Stimulated activated CD4-positive, alpha-beta T cell treated with anti-CD3 and anti-CD28 coated beads, Interleukin-12 subunit alpha, Interleukin-12 subunit beta, amount 100 ng/mL, for 24 hours (primary cell): ENCODE results near the gene FRMD6.

Experiments used
- DNase-seq, 2 experiments: peaks; one replicate each; pipeline ENCODE4 v3.0.0-alpha.2; 2020; ENCODE audit warnings: low read depth in 2 of 2

FRMD6 gene

DNA sequence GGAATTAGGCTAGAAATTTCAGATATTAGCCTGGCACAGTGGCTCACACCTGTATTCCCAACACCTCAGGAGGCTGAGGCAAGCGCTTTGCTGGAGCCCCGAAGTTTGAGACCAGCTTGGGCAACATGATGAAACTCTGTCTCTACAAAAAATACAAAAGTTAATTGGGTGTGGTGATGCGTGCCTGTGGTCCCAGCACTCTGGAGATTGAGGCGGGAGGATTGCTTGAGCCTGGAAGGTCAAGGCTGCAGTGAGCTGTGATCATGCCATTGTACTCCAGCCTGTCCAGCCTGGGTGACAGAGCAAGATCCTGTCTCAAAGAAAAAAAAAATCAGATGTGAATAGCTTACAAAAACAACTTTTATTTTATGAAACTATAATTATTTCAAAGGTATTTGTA, 15.1 kb downstream of the FRMD6 start:
- DNase-seq: no peak

DNA sequence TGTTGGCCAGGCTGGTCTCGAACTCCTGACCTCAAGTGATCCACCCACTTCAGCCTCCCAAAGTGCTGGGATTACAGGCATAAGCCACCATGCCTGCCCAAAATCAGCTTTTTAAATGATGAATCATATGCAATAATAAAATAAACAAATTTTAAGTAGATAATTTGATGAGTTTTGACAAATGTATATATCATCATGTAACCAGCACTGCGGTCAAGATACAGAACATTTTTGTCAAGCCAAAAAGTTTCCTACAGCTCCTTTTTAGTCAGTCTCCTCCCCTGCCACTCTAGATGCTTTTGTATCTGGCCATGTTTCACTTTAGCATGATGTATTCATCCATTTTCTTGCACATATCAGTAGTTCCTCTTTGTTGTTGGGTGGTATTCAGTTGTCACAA, 17.2 kb downstream of the FRMD6 start:
- no peak for DNase-seq

DNA sequence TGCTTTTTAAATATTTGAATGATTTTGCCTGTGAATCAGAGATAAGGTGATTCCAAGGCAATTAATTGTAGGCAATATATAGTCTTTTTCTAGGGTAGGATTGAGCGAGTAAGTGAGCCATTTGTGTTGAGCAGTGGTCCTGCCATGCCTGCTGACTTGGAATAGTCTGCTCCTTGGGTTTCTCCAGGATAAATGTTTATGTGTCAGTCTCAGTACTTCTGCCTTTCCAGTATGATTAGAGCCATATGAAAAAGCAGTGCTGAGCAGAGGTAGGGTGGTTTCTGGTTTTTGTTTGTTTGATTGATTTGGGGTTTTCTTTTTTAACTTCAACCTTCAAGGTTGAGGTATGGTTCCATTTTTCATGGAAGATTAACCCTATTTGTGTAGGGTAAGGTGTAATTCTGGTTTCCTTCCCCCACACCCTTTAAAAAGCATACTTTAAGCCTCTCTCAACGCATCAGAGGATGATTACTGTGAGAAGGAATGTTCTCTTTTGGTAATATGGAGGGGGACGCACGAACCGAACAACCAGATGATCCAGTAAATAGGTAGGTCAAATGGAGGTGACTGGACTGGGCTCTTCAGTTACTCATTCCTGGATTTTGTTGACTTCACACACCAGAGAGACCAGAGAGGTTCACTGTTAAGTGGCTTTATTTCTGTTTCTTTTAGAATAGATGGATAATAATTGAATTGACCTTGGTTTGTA, 22.7 kb downstream of the FRMD6 start:
- no peak for DNase-seq

DNA sequence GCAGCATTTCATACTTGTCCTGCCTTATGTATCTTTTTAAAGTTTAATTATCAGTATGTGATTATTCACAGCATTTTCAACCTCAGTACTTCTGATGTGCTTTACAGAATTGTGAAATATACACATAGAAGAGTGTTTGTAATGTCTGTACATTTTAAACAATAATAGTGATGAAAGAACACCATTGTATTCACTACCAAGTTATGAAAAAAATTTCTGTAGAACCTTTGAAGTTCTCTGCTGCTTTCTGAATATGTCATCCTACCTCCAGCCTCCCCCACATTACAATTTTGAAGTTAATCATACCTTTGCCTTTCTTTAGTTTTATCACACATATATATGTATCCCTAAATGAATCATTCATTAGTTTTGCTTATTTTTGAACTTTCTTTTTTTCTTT, 24.8 kb downstream of the FRMD6 start:
- no peak for DNase-seq

DNA sequence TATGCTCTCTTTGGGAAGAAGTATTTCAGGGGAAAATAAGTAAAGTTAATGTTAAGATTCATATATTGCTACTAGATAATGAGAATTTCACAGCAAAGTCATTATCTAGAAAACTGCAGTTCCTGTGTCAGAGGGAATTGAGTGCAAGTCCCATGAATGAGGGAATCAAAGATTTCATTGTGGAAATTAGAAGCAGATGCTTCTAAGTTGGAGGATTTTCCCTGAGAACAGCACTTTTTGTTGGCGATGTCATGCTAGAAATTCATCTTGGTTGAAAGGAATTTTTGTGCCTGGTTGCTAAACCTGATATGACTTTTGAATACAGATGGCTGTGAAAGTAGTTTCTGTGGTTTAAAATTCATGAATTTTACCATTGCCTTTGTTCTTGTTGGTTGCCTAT, 25.6 kb downstream of the FRMD6 start:
- no peak for DNase-seq

DNA sequence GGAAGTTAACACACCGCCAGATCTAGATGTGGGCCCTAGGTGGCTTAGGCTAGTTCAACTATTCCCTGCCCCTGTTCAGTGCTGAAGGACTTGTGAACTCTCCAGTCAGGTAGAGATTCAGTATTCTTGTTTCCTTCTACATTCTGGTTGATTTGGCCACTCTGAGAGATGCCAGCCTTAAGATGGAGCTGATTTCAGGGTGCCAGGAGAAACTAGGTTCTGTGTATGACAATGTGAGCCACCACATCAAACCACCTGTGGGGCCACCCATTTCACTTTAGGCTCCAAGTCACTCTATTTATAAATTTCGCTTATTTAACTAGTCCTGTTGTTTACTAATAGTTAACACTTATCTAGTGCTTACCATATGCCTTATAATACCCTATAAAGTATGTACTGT, 26.0 kb downstream of the FRMD6 start:
- no peak for DNase-seq

DNA sequence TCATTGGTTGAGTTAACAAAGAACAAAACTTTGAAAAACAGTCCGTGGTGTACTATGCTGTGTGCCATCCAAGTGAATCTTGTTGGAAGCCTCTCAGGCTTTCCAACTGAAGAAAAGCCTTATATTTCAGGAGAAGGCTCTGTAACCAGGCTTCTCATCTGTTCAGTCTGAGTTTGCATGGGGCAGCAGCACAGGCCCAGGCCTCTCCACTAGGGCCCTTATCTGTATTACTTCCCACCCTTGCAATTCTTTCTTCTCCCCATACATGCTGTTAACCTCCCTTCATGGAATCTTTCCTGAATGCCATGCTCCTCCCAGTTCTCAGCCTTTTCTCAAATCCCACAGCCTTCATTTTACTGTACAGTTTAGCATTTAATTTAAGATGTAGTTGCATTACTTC, 28.3 kb downstream of the FRMD6 start:
- DNase-seq: no peak

DNA sequence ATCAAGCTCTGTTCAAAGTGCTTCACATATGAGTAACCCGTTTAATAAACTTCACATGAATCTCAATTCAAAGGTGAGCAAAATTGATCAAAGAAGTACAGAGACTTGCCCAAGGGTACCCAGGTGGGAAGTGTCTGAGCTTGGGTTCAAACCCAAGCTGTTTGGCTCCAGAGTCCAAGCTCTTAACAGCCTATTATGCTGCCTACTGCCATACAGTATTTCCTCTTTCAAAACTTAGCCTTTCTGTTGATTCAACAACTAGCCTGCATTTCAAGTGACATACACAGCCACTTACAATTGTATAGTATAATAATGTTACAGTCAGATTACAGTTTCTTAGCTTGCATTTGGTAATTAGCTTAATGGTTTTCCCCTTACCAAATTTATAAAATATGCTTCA, 29.7 kb downstream of the FRMD6 start:
- no peak for DNase-seq

DNA sequence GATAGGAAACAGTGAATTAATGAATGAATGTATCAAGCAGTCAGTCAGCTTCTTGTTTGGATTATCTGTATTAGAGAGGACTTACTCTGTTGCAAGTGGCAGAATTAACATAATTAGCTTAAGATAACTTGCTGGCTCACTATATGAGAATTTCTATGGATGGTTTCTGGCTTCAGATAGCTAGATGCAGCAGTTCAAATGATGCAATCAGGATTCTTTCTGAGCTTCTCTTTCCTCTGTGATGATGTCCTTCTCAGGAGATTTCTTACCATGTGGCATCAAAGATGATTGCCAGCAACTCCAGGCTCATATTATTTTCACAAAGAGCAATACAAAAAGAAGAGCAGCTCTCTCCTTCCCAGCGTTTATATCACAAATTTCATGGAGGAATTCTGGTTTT, 30.7 kb downstream of the FRMD6 start:
- no peak for DNase-seq

DNA sequence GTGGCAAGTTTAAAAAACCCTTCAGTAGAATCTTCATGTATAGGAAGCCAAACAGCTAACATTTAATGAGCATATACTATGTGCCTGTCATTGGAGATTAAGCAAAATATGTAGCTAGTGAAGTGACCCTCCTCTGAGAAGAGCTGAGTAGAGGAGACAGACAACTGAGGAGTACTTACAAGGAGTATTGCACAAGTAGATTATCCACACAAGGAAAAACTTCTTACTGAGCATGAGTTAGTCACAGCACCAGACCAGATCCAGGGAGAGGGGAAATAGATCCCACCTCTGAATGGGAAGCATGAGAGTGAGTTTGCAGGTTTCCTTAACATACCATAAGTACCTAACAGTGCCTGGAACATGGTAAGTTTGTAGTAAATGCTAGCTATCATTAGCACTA, 33.0 kb downstream of the FRMD6 start:
- no peak for DNase-seq

DNA sequence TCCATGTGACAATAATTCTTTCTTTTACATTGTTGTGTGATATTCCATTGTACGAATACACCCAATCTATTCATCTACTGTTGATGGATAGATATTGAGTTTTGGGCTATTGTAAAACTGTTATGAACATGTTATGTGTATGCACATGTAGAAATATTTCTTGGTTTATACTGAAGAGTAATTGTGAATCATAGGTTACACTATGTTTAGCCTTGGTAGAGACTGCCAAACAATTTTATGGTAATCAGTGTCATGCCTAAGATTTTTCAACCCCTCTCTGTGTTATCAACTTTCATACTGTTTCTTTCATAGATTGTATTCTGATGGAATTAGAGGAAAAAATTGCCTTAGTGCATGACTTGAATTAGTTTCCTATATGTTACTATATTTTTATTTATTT, 39.5 kb downstream of the FRMD6 start:
- no peak for DNase-seq

DNA sequence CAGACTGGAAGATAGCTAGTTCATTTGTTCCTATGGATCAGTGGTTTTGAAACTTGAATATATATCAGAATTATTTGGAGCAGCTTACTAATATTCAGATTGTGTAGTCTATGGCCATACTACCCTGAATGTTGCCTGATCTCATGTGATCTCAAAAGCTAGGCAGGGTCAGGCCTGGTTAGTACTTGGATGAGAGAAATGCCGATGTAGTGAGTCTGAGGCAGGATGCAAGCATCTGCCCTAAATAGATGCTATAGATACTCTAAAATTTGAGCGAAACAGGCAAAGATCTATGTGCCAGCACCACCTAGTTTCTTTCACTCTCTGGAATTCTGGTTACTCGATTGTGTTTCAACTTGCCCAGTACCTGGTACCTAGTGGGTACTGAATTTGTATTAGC, 40.9 kb downstream of the FRMD6 start:
- no peak for DNase-seq

DNA sequence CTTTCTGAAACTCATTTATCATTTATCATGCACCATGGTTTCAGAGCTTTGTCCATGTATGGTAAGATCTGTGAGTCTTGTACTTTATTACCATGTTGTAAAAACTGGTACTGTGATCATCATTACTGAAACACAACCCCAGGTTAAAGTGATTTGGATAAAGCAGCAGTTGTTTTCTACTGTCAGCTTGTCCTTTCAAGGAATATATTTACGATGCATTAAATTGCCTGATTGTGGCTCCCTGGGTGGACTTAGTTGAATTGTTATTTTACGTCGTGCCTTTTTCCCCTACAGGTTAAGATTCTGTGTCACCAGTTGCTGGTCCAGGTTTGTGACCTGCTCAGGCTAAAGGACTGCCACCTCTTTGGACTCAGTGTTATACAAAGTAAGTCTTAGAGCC, 46.1 kb downstream of the FRMD6 start:
- no peak for DNase-seq

DNA sequence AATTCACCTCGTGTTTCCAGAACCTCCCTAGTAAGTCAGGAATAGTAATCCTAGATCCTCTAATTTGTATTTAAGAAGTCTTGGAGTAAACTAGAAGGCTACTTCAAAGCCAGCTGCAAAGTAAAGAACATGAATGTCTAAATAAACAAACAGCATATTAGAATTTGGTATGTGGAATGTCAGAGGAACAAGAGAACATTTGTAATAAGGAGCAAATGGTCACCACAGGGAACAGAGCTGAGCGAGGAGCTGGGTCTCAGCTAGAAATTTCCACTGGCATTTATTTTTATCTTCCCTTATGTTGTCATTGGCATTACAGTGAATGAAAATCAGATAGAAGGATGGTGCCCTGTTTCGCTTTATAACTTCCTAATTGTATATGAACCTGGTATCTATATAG, 50.2 kb downstream of the FRMD6 start:
- no peak for DNase-seq

DNA sequence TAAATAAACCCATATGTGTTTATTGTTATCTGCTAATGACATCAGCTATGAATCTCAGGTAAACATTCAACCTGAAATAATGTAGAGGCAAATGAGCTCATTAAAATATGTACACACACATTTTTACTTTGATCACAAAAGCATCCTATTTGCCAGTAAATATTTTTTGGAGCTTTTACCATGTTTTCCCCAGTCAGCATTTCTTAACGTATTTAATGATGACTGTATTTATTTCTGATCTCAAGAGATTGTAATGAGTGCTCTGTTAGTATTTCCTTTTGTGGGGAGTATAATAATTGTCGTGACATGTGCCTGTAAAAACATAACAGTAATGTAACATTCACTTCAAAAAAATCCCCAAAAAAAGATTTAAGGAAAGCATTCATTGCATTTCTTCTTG, 52.1 kb downstream of the FRMD6 start:
- DNase-seq: no peak

DNA sequence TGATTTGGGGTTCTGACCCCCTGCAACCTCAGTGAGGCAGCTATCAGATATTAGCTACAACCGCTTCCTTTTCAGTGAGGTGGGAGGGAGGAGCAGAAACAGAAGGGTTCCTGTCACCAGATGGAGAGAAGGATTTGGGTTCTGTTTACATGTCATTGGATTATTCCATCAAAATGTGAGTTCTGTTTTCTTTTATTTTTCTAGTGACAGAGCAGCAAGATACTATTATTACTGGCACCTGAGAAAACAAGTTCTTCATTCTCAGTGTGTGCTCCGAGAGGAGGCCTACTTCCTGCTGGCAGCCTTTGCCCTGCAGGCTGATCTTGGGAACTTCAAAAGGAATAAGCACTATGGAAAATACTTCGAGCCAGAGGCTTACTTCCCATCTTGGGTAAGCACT, 52.8 kb downstream of the FRMD6 start:
- no peak for DNase-seq

DNA sequence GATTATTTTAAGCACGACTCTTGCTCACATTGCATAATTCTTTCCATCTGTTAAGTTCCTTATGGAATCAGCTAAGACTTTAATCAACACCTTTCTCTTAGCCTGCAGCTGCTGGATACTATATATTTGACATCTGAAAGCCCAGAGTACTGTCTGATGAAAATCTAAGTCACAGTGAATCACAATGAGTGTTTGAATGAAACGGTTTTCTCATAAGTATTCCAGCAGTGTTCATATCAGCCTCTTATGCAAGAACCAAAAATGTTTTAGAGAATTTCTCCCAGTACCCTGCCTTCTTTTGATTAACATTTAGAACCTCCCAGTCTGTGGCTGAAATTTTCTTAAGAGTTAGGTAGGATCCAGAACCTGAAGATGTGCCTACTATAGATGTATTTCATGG, 55.6 kb downstream of the FRMD6 start:
- no peak for DNase-seq

DNA sequence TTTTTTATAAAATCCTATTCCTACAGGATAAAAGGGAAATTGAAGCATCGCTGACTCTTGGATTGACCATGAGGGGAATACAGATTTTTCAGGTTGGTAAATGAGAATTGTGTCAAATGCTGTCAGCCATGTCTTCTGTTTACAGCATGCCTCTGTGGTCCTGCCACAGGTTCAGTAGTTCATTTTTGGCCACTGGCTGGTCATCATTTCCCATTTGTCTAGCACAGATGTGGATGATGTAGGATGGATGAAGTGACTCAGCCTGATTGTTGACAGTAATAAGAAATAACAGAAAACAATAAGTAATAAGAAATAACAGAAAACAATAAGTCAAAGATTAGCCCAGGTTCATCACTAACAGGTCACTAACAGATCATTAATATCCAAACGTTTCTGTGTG, 59.8 kb downstream of the FRMD6 start:
- DNase-seq: no peak

DNA sequence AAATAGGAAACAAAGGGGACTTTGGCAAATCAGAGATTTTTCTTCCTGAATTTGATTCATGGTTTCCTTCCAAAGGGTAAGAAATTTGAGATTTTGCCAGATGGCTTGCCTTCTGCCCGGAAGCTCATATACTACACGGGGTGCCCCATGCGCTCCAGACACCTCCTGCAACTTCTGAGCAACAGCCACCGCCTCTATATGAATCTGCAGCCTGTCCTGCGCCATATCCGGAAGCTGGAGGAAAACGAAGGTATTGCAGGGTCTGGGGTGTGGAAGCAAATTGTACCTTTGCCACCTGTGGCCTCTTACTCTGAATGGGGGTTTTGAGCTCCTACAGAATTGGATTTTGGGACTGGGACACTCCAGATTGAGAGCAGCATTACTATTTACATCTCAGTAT, 63.5 kb downstream of the FRMD6 start:
- no peak for DNase-seq

DNA sequence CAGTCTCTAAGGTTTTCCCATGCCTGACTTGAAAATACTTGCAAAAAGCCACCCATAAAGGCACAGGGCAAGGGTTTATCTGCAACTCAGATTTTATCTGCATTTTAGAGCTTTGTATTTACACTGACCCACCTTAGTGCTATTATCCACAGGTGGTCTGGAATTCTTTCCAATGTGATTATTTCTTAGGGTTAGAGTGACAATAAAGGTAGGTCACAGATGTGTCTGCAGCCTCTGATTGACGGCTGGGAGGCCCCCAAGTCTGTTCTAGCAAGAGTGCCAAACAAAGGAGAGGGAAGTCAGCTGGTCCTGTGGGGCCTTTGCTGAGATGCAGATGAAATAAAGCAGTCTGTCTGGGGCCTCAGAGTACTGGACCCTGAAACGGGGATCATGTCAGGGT, 64.0 kb downstream of the FRMD6 start:
- DNase-seq: no peak

DNA sequence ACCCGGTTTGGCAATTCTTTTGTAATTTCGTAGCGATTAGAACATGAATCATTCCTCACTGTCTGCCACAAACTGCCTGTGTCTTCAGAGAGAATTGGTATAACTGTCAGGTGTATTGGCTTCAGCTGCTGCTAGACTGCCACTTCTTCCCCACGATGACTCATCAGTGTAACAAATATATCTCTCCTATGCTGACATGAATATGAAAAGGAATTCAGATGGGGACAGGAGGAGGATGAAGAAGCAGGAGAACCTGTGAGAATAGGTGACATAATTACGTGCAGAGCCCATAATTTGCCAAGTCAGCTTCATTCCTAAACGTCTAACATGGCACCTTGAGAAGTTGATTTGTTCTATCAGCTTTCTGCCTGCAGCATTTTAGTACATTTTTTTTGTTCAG, 64.9 kb downstream of the FRMD6 start:
- no peak for DNase-seq

DNA sequence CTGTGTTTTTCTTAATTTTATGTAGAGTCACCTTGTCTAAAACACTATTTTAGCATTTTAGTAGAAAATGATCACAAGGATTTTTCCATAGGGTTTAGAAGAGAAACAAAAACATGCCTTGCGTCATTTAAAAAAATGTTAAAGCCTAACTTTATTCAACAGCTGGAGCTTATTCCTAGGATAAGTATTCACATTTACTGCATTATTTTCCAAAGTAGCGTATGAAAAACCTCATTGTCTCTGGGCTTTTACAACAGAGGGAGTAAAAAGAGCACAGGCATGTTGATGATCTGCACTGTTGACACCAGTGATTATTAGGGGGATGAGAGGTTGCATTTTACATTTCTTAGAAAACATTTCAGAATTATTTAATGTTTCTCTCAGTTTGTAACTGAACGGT, 66.1 kb downstream of the FRMD6 start:
- DNase-seq: no peak

DNA sequence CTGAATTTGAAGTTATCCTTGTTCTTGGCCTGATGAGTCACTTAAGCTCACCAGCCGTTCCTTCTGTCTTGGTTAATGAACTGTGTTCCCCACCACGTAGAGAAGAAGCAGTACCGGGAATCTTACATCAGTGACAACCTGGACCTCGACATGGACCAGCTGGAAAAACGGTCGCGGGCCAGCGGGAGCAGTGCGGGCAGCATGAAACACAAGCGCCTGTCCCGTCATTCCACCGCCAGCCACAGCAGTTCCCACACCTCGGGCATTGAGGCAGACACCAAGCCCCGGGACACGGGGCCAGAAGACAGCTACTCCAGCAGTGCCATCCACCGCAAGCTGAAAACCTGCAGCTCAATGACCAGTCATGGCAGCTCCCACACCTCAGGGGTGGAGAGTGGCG, 68.2 kb downstream of the FRMD6 start:
- no peak for DNase-seq

DNA sequence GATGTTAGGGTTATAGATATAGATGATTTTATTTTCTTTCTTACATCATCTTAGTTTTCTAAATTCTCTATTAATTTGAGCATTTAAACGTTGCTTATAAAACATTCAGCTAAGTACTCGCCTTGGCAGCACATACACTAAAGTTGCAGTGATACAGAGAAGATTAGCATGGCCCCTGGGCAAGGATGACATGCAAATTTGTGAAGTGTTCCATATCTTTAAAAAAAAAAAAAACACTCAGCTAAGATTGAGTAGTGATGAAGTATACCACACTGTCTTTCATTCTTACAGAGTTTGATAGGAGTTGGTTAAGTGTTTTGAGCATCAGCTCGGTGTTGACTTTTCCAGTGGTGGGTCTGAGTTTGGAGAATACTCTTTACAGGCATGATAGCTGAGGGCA, 72.3 kb downstream of the FRMD6 start:
- no peak for DNase-seq

DNA sequence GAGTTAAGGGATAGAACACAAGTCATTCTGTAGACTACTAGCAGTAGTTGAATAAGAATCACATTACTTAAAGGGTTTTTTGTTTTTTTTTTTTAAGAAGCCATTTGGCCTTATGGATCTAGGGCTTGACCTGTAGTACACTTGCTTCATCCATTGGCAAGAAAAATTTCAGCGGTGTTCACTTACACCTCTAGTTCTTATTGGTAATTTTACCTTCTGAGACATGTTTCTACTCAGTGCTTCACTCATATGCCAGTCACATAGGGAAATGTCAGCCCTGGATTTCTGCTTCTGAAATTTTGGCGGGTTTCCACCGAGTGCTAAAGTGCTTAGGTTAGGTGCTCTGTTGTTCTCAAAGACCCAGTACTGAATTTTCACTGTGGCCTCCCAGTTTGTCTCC, 72.9 kb downstream of the FRMD6 start:
- no peak for DNase-seq
